Measurements from ENCODE around the gene PRKN.

DNA sequence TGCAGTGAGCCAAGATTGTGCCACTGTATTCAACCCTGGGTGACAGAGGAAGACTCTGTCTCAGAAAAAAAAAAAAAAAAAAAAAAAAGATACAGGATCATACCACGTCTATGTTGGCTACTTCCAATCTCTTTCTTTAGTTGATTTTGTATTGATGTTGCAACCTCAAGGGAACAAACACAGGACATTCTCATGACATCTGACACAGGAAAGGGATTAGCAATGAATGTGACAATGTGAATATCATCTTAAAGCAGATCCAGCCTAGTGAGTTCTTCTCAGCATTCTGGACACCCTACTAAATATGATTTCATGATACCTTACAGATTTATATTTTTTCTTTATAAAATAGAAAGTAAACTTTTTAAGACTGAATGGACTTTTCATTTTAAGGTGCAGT lies 580.3 kb downstream of the PRKN start:
- TF ChIP-seq, protein P1, sequence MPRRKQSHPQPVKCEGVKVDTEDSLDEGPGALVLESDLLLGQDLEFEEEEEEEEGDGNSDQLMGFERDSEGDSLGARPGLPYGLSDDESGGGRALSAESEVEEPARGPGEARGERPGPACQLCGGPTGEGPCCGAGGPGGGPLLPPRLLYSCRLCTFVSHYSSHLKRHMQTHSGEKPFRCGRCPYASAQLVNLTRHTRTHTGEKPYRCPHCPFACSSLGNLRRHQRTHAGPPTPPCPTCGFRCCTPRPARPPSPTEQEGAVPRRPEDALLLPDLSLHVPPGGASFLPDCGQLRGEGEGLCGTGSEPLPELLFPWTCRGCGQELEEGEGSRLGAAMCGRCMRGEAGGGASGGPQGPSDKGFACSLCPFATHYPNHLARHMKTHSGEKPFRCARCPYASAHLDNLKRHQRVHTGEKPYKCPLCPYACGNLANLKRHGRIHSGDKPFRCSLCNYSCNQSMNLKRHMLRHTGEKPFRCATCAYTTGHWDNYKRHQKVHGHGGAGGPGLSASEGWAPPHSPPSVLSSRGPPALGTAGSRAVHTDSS (tag by site-specific recombination; IDR thresholded peaks at IDR 0.05) = no peak
- TF ChIP-seq ZNF324 (tag by site-specific recombination; IDR thresholded peaks at IDR 0.05) = no peak
- TF ChIP-seq ZNF785 (tag by site-specific recombination; IDR thresholded peaks at IDR 0.05) = no peak
- TF ChIP-seq, protein P2, sequence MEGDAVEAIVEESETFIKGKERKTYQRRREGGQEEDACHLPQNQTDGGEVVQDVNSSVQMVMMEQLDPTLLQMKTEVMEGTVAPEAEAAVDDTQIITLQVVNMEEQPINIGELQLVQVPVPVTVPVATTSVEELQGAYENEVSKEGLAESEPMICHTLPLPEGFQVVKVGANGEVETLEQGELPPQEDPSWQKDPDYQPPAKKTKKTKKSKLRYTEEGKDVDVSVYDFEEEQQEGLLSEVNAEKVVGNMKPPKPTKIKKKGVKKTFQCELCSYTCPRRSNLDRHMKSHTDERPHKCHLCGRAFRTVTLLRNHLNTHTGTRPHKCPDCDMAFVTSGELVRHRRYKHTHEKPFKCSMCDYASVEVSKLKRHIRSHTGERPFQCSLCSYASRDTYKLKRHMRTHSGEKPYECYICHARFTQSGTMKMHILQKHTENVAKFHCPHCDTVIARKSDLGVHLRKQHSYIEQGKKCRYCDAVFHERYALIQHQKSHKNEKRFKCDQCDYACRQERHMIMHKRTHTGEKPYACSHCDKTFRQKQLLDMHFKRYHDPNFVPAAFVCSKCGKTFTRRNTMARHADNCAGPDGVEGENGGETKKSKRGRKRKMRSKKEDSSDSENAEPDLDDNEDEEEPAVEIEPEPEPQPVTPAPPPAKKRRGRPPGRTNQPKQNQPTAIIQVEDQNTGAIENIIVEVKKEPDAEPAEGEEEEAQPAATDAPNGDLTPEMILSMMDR (tag by site-specific recombination; IDR thresholded peaks at IDR 0.05) = no peak
- TF ChIP-seq SCRT1 (tag by site-specific recombination; IDR thresholded peaks at IDR 0.05; ENCODE audit: borderline replicate concordance) = no peak
- no peak for TF ChIP-seq ZNF350 (tag by site-specific recombination; IDR thresholded peaks at IDR 0.05)
- no peak for TF ChIP-seq KLF8 (tag by site-specific recombination; IDR thresholded peaks at IDR 0.05)
- TF ChIP-seq, protein P3, sequence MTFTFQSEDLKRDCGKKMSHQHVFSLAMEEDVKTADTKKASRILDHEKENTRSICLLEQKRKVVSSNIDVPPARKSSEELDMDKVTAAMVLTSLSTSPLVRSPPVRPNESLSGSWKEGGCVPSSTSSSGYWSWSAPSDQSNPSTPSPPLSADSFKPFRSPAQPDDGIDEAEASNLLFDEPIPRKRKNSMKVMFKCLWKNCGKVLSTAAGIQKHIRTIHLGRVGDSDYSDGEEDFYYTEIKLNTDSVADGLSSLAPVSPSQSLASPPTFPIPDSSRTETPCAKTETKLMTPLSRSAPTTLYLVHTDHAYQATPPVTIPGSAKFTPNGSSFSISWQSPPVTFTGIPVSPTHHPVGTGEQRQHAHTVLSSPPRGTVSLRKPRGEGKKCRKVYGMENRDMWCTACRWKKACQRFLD (tag by site-specific recombination; IDR thresholded peaks at IDR 0.05) = no peak
- TF ChIP-seq BCL11B (tag by site-specific recombination; IDR thresholded peaks at IDR 0.05; ENCODE audit: low read depth) = no peak
- no peak for TF ChIP-seq KLF16 (tag by site-specific recombination; IDR thresholded peaks at IDR 0.05)
- TF ChIP-seq ZNF274 (IDR thresholded peaks at IDR 0.05; ENCODE audit: low read length) = no peak
- no peak for TF ChIP-seq ZNF274 (tag by site-specific recombination; IDR thresholded peaks at IDR 0.05; ENCODE audit: borderline replicate concordance)
- no peak for TF ChIP-seq ZNF549 (tag by site-specific recombination; IDR thresholded peaks at IDR 0.05)
- no peak for TF ChIP-seq ZNF426 (tag by site-specific recombination; IDR thresholded peaks at IDR 0.05)
- TF ChIP-seq, protein P4, sequence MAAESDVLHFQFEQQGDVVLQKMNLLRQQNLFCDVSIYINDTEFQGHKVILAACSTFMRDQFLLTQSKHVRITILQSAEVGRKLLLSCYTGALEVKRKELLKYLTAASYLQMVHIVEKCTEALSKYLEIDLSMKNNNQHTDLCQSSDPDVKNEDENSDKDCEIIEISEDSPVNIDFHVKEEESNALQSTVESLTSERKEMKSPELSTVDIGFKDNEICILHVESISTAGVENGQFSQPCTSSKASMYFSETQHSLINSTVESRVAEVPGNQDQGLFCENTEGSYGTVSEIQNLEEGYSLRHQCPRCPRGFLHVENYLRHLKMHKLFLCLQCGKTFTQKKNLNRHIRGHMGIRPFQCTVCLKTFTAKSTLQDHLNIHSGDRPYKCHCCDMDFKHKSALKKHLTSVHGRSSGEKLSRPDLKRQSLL (tag by site-specific recombination; IDR thresholded peaks at IDR 0.05) = no peak
